Activated T-helper 17 cell treated with anti-CD3 and anti-CD28 coated beads, Interleukin-2, amount 50 U/mL, for 72 hours (primary cell): ENCODE results near the gene SLC25A12. TPM values are rescaled to one million over a fixed set of nuclear protein-coding genes. Genes with fewer than 3 reads are reported as not detected.
"Not testable (repeated sequence)": the region's sequence is repeated elsewhere in the genome, so short reads cannot be mapped to it uniquely, and the experiment has no call there.

Experiments used
- ATAC-seq: fragments of 150-1000 bp; cut with Tn5 transposase; replicated peaks from 2 replicates; pipeline ENCODE4 v1.10.0; 2021; ENCODE audit warnings: mild to moderate bottlenecking, moderate library complexity
- H3K27ac Mint-ChIP-seq: one replicate; pipeline ENCODE4 v1.8.0; 2022; ENCODE audit warnings: mixed read lengths
- H3K27me3 Mint-ChIP-seq: one replicate; pipeline ENCODE4 v1.8.0; 2022; ENCODE audit warnings: mixed read lengths
- H3K36me3 Mint-ChIP-seq: one replicate; pipeline ENCODE4 v1.8.0; 2022; ENCODE audit warnings: low read depth, mild to moderate bottlenecking, mixed read lengths
- H3K4me1 Mint-ChIP-seq: one replicate; pipeline ENCODE4 v1.8.0; 2022; ENCODE audit warnings: mixed read lengths
- H3K4me3 Mint-ChIP-seq: one replicate; pipeline ENCODE4 v1.8.0; 2022; ENCODE audit warnings: mild to moderate bottlenecking, mixed read lengths
- H3K9me3 Mint-ChIP-seq: one replicate; pipeline ENCODE4 v1.8.0; 2022; ENCODE audit warnings: mixed read lengths
- total RNA-seq, 2 donors: library from RNA; stranded (reverse); gene quantifications; one replicate each; pipeline ENCODE4 v1.2.3, GENCODE V29; 2022

SLC25A12 gene
- total RNA-seq, 2 donors from 2014 or later, result 15.2 to 30.1 TPM

GRCh38 chr2:171822525-171823322, 71.3 kb downstream of the SLC25A12 start:
- Mint-ChIP-seq H3K4me3 (no peak overlapping the region), H3K9me3 (no peaks in the 10 kb centered on the region), H3K27ac (no peak overlapping the region), H3K27me3 (no peaks in the 10 kb centered on the region), H3K4me1 (no peaks in the 10 kb centered on the region), H3K36me3 (peaks cover 47% of the 10 kb centered on the region)
- ATAC-seq, result no peak

- H3K4me3 Mint-ChIP-seq, result no peak overlapping the region
- no peak for ATAC-seq
- no peaks in the 10 kb centered on the region for H3K9me3 Mint-ChIP-seq
- H3K27ac Mint-ChIP-seq, result no peak overlapping the region
- peaks cover 23% of the 10 kb centered on the region for H3K36me3 Mint-ChIP-seq
- no peaks in the 10 kb centered on the region for H3K4me1 Mint-ChIP-seq
- no peaks in the 10 kb centered on the region for H3K27me3 Mint-ChIP-seq
Measured at GRCh38 chr2:171819453-171819852, 74.6 kb downstream of the SLC25A12 start.

GRCh38 chr2:171814883-171815282, 79.2 kb downstream of the SLC25A12 start:
- H3K36me3 Mint-ChIP-seq, result peaks cover 49% of the 10 kb centered on the region
- H3K4me1 Mint-ChIP-seq, result no peaks in the 10 kb centered on the region
- H3K27me3 Mint-ChIP-seq, result no peaks in the 10 kb centered on the region
- no peaks in the 10 kb centered on the region for H3K9me3 Mint-ChIP-seq
- no peak overlapping the region for H3K27ac Mint-ChIP-seq
- ATAC-seq, result no peak
- H3K4me3 Mint-ChIP-seq, result no peak overlapping the region

GRCh38 chr2:171814174-171814573, 79.9 kb downstream of the SLC25A12 start:
- H3K27me3 Mint-ChIP-seq, result no peaks in the 10 kb centered on the region
- H3K4me3 Mint-ChIP-seq, result no peak overlapping the region
- no peak overlapping the region for H3K27ac Mint-ChIP-seq
- H3K36me3 Mint-ChIP-seq, result peaks cover 56% of the 10 kb centered on the region
- no peaks in the 10 kb centered on the region for H3K4me1 Mint-ChIP-seq
- ATAC-seq, result no peak
- H3K9me3 Mint-ChIP-seq, result no peaks in the 10 kb centered on the region

- Mint-ChIP-seq H3K4me3 (no peak overlapping the region), H3K27ac (no peak overlapping the region), H3K4me1 (no peaks in the 10 kb centered on the region), H3K36me3 (peaks cover 58% of the 10 kb centered on the region), H3K27me3 (no peaks in the 10 kb centered on the region), H3K9me3 (no peaks in the 10 kb centered on the region)
- ATAC-seq, result no peak
Measured at GRCh38 chr2:171813729-171814128, 80.3 kb downstream of the SLC25A12 start.

- no peaks in the 10 kb centered on the region for H3K27me3 Mint-ChIP-seq
- H3K4me1 Mint-ChIP-seq, result no peaks in the 10 kb centered on the region
- H3K9me3 Mint-ChIP-seq, result no peaks in the 10 kb centered on the region
- no peak overlapping the region for H3K4me3 Mint-ChIP-seq
- ATAC-seq, result no peak
- H3K27ac Mint-ChIP-seq, result peak overlapping the region; percentile 4
- peaks cover 55% of the 10 kb centered on the region for H3K36me3 Mint-ChIP-seq
Measured at GRCh38 chr2:171813126-171813525, 80.9 kb downstream of the SLC25A12 start.

GRCh38 chr2:171811245-171811628, 82.8 kb downstream of the SLC25A12 start:
- no peaks in the 10 kb centered on the region for H3K9me3 Mint-ChIP-seq
- no peak overlapping the region for H3K4me3 Mint-ChIP-seq
- H3K27me3 Mint-ChIP-seq, result no peaks in the 10 kb centered on the region
- H3K4me1 Mint-ChIP-seq, result no peaks in the 10 kb centered on the region
- peaks cover 72% of the 10 kb centered on the region for H3K36me3 Mint-ChIP-seq
- H3K27ac Mint-ChIP-seq, result no peak overlapping the region
- ATAC-seq, result no peak

GRCh38 chr2:171810422-171811244, 83.4 kb downstream of the SLC25A12 start:
- Mint-ChIP-seq H3K27me3 (no peaks in the 10 kb centered on the region), H3K36me3 (peaks cover 78% of the 10 kb centered on the region), H3K9me3 (no peaks in the 10 kb centered on the region), H3K4me1 (no peaks in the 10 kb centered on the region), H3K4me3 (no peak overlapping the region), H3K27ac (no peak overlapping the region)
- no peak for ATAC-seq

GRCh38 chr2:171808885-171809284, 85.2 kb downstream of the SLC25A12 start:
- not testable (repeated sequence) for H3K27ac Mint-ChIP-seq, H3K27me3 Mint-ChIP-seq, H3K4me3 Mint-ChIP-seq, H3K9me3 Mint-ChIP-seq, ATAC-seq, H3K4me1 Mint-ChIP-seq
- H3K36me3 Mint-ChIP-seq, result peaks cover 80% of the 10 kb centered on the region

- no peaks in the 10 kb centered on the region for H3K4me1 Mint-ChIP-seq
- no peaks in the 10 kb centered on the region for H3K9me3 Mint-ChIP-seq
- ATAC-seq, result no peak
- H3K27me3 Mint-ChIP-seq, result no peaks in the 10 kb centered on the region
- no peak overlapping the region for H3K4me3 Mint-ChIP-seq
- no peak overlapping the region for H3K27ac Mint-ChIP-seq
- H3K36me3 Mint-ChIP-seq, result peaks cover 78% of the 10 kb centered on the region
Measured at GRCh38 chr2:171807831-171808393, 86.1 kb downstream of the SLC25A12 start.

GRCh38 chr2:171807119-171807518, 86.9 kb downstream of the SLC25A12 start:
- Mint-ChIP-seq H3K27me3 (no peaks in the 10 kb centered on the region), H3K4me3 (no peak overlapping the region), H3K27ac (no peak overlapping the region), H3K36me3 (peaks cover 73% of the 10 kb centered on the region), H3K9me3 (no peaks in the 10 kb centered on the region), H3K4me1 (no peaks in the 10 kb centered on the region)
- ATAC-seq, result no peak

GRCh38 chr2:171804456-171804855, 89.6 kb downstream of the SLC25A12 start:
- peaks cover 57% of the 10 kb centered on the region for H3K36me3 Mint-ChIP-seq
- ATAC-seq, result no peak
- no peak overlapping the region for H3K4me3 Mint-ChIP-seq
- H3K27ac Mint-ChIP-seq, result no peak overlapping the region
- no peaks in the 10 kb centered on the region for H3K4me1 Mint-ChIP-seq
- no peaks in the 10 kb centered on the region for H3K27me3 Mint-ChIP-seq
- H3K9me3 Mint-ChIP-seq, result no peaks in the 10 kb centered on the region

- peaks cover 53% of the 10 kb centered on the region for H3K36me3 Mint-ChIP-seq
- no peaks in the 10 kb centered on the region for H3K4me1 Mint-ChIP-seq
- H3K27ac Mint-ChIP-seq, result no peak overlapping the region
- no peaks in the 10 kb centered on the region for H3K27me3 Mint-ChIP-seq
- H3K4me3 Mint-ChIP-seq, result no peak overlapping the region
- ATAC-seq, result no peak
- no peaks in the 10 kb centered on the region for H3K9me3 Mint-ChIP-seq
Measured at GRCh38 chr2:171803757-171804156, 90.3 kb downstream of the SLC25A12 start.

- H3K4me1 Mint-ChIP-seq, result no peaks in the 10 kb centered on the region
- H3K27ac Mint-ChIP-seq, result no peak overlapping the region
- no peaks in the 10 kb centered on the region for H3K9me3 Mint-ChIP-seq
- H3K4me3 Mint-ChIP-seq, result no peak overlapping the region
- no peaks in the 10 kb centered on the region for H3K27me3 Mint-ChIP-seq
- H3K36me3 Mint-ChIP-seq, result peaks cover 34% of the 10 kb centered on the region
- no peak for ATAC-seq
Measured at GRCh38 chr2:171800639-171801038, 93.4 kb downstream of the SLC25A12 start.
